ENCODE measurements around the gene ZFR2.
A peak's percentile ranks its signal among the peaks of the same experiment; 100 is the strongest.
"Not testable (repeated sequence)": the region's sequence is repeated elsewhere in the genome, so short reads cannot be mapped to it uniquely, and the experiment has no call there.

ZFR2 gene

GRCh38 chr19:3770136-3770999 is 98.5 kb downstream of the ZFR2 start:
- no peak for DNase-seq

- no peak for DNase-seq
These were observed 99.3 kb downstream of the ZFR2 start for GRCh38 chr19:3769494-3769893.

- no peak for DNase-seq
These were observed 100.1 kb downstream of the ZFR2 start for GRCh38 chr19:3768748-3769099.

GRCh38 chr19:3768015-3768747 is 100.7 kb downstream of the ZFR2 start:
- no peak for DNase-seq

GRCh38 chr19:3767050-3767449 is 101.8 kb downstream of the ZFR2 start:
- DNase-seq, result no peak

GRCh38 chr19:3766520-3766919 is 102.3 kb downstream of the ZFR2 start:
- DNase-seq, result no peak

- DNase-seq, result not testable (repeated sequence)
These were observed 103.1 kb downstream of the ZFR2 start for GRCh38 chr19:3765757-3766156.

GRCh38 chr19:3765121-3765520 is 103.7 kb downstream of the ZFR2 start:
- DNase-seq, result no peak

GRCh38 chr19:3762501-3763459 is 106.1 kb downstream of the ZFR2 start, which contains the start of gene MRPL54:
Gene MRPL54, plus strand, starts transcription at chr19:3762682. Its CDS starts 19 bp downstream, at chr19:3762701.
- peak; percentile 96 for DNase-seq

GRCh38 chr19:3762130-3762473 is 106.7 kb downstream of the ZFR2 start:
- no peak for DNase-seq

GRCh38 chr19:3761382-3762129 is 107.3 kb downstream of the ZFR2 start, which contains the start of gene APBA3:
Gene APBA3, minus strand, starts transcription at chr19:3761692. Its CDS starts 1,428 bp downstream, at chr19:3760264.
- peak; percentile 90 for DNase-seq

- no peak for DNase-seq
These were observed 107.9 kb downstream of the ZFR2 start for GRCh38 chr19:3760871-3761361.

- no peak for DNase-seq
These were observed 109.2 kb downstream of the ZFR2 start for GRCh38 chr19:3759482-3760254.

- not testable (repeated sequence) for DNase-seq
These were observed 110.5 kb downstream of the ZFR2 start for GRCh38 chr19:3758297-3758696.

- DNase-seq, result not testable (repeated sequence)
These were observed 111.1 kb downstream of the ZFR2 start for GRCh38 chr19:3757705-3758104.
